PC-9 (cell line): ENCODE measurements around the gene USP11. TPM values are rescaled to one million over a fixed set of nuclear protein-coding genes. Genes with fewer than 3 reads are reported as not detected.
A peak's percentile ranks its signal among the peaks of the same experiment; 100 is the strongest.

Source experiments
- BruUV-seq: library from RNA; stranded (reverse); fragments of 400-500 nt; replicated peaks from 2 replicates; lab custom pipeline; 2021; lab: Mats Ljungman, UMichigan
- CTCF ChIA-PET: fragments of 300-600 bp; sonication (Branson Sonifier 250); formaldehyde crosslinking; loops from one replicate; lab custom pipeline; 2022; ENCODE audit warnings: antibody characterized with exemption; lab: Charles Lee
- POLR2A ChIA-PET: fragments of 300-600 bp; sonication (Branson Sonifier 250); formaldehyde crosslinking; loops from one replicate; lab custom pipeline; 2022; ENCODE audit warnings: antibody characterized with exemption; ENCODE audit not compliant: unreplicated experiment; lab: Charles Lee
- DNase-seq, 2 experiments: peaks; one replicate each; pipeline versions ENCODE4 v3.0.0 to v3.0.0-alpha.2; 2015 to 2022; ENCODE audit warnings: mixed read lengths in 1 of 2
- H2AFZ ChIP-seq: fragments of 200-600 bp; sonication (generic); 2 replicates; pipeline ENCODE4 v1.8.1; 2017; ENCODE audit warnings: antibody characterized with exemption
- H3F3A ChIP-seq: fragments of 200-600 bp; sonication (generic); 2 replicates; pipeline ENCODE4 v1.8.1; 2017; ENCODE audit warnings: antibody characterized with exemption, mild to moderate bottlenecking, low read depth; ENCODE audit not compliant: insufficient read depth
- H3K27ac ChIP-seq: fragments of 200-600 bp; sonication (generic); 2 replicates; pipeline ENCODE4 v1.6.1; 2016; ENCODE audit warnings: mixed run types
- H3K27me3 ChIP-seq: fragments of 200-600 bp; sonication (generic); 2 replicates; pipeline ENCODE4 v1.6.1; 2016; ENCODE audit warnings: low read depth, mixed run types; ENCODE audit not compliant: insufficient read depth
- H3K36me3 ChIP-seq: fragments of 200-600 bp; sonication (generic); 2 replicates; pipeline ENCODE4 v1.6.1; 2016; ENCODE audit warnings: low read depth, mixed run types
- H3K4me1 ChIP-seq: fragments of 200-600 bp; sonication (generic); replicated peaks from 2 replicates; pipeline ENCODE4 v1.6.1; 2016; ENCODE audit warnings: mixed run types; ENCODE audit not compliant: insufficient read depth
- H3K4me2 ChIP-seq: fragments of 200-600 bp; sonication (generic); 2 replicates; pipeline ENCODE4 v1.6.1; 2017; ENCODE audit warnings: mixed run types
- H3K4me3 ChIP-seq: fragments of 200-600 bp; sonication (generic); 2 replicates; pipeline ENCODE4 v1.6.1; 2016; ENCODE audit warnings: mixed run types
- H3K79me2 ChIP-seq: fragments of 200-600 bp; sonication (generic); 2 replicates; pipeline ENCODE4 v1.6.1; 2017; ENCODE audit warnings: low read depth, mixed run types
- H3K9me2 ChIP-seq: fragments of 200-600 bp; sonication (generic); 2 replicates; pipeline ENCODE4 v1.8.1; 2017; ENCODE audit warnings: mild to moderate bottlenecking; ENCODE audit not compliant: insufficient read depth
- H3K9me3 ChIP-seq: fragments of 200-600 bp; sonication (generic); 2 replicates; pipeline ENCODE4 v1.8.1; 2016; ENCODE audit warnings: low read depth; ENCODE audit not compliant: insufficient read depth
- H4K20me1 ChIP-seq: fragments of 200-600 bp; sonication (generic); 2 replicates; pipeline ENCODE4 v1.8.1; 2017; ENCODE audit not compliant: insufficient read depth
- CTCF ChIP-seq: fragments of 200-600 bp; sonication (generic); conservative IDR thresholded peaks from 2 replicates; pipeline ENCODE4 v1.6.1; 2017; ENCODE audit warnings: mixed run types, antibody characterized with exemption, mild to moderate bottlenecking, moderate library complexity
- EZH2 ChIP-seq: fragments of 200-600 bp; sonication (generic); IDR thresholded peaks from 2 replicates; pipeline ENCODE4 v1.8.0; 2017; ENCODE audit warnings: antibody characterized with exemption, low read depth
- intact Hi-C: fragments of 100-400 bp; cut with micrococcal nuclease; formaldehyde crosslinking; loops from one replicate; pipeline ENCODE4 v1.10.0; 2022; ENCODE audit not compliant: unreplicated experiment
- total RNA-seq: library from RNA; stranded (reverse); gene quantifications from 2 replicates; pipeline ENCODE4 v1.2.3, GENCODE V29; 2021

Gene USP11
- total RNA-seq, 1 experiment from 2014 or later, result 25.3 TPM

GRCh38 chrX:47285836-47286320, 53.1 kb downstream of the USP11 start:
- Histone ChIP-seq H2AFZ (no peak overlapping the region), H3K27ac (no peak overlapping the region), H3K4me1 (no peaks in the 10 kb centered on the region), H3K9me2 (no peaks in the 10 kb centered on the region), H3K27me3 (no peaks in the 10 kb centered on the region), H3K4me3 (no peak overlapping the region), H4K20me1 (no peaks in the 10 kb centered on the region), H3K36me3 (no peaks in the 10 kb centered on the region), H3K79me2 (no peaks in the 10 kb centered on the region), H3K9me3 (no peaks in the 10 kb centered on the region), H3K4me2 (no peak overlapping the region), H3F3A (no peaks in the 10 kb centered on the region)
- ChIA-PET POLR2A (no interaction called here), CTCF (no interaction called here)
- DNase-seq, result no peak
- BruUV-seq, result no TSS peak
- no peak for TF ChIP-seq EZH2
- TF ChIP-seq CTCF, result no peak
- intact Hi-C loops, result no loop called here

- Histone ChIP-seq H3K4me2 (no peak overlapping the region), H2AFZ (no peak overlapping the region), H3K9me2 (no peaks in the 10 kb centered on the region), H3K9me3 (no peaks in the 10 kb centered on the region), H4K20me1 (no peaks in the 10 kb centered on the region), H3K27ac (peak overlapping the region; percentile 39; the same call in 1 of the 2 replicates), H3K79me2 (no peaks in the 10 kb centered on the region), H3K4me3 (no peak overlapping the region), H3F3A (peaks cover 4% of the 10 kb centered on the region; the same call in 1 of the 2 replicates), H3K4me1 (peaks cover 12% of the 10 kb centered on the region), H3K36me3 (no peaks in the 10 kb centered on the region), H3K27me3 (no peaks in the 10 kb centered on the region)
- no TSS peak for BruUV-seq
- TF ChIP-seq CTCF (no peak), EZH2 (no peak)
- DNase-seq, result peak in 1 of 2 experiments; percentile 53
- POLR2A ChIA-PET, result no interaction called here
- intact Hi-C loops, result no loop called here
- CTCF ChIA-PET, result no interaction called here
Measured at GRCh38 chrX:47293106-47293505, 60.3 kb downstream of the USP11 start.

GRCh38 chrX:47296766-47297365, 64.1 kb downstream of the USP11 start:
- no peaks in the 10 kb centered on the region for H3K36me3 ChIP-seq
- POLR2A ChIA-PET, result no interaction called here
- H3K79me2 ChIP-seq, result no peaks in the 10 kb centered on the region
- H3K27ac ChIP-seq, result peak overlapping the region; percentile 94
- BruUV-seq, result no TSS peak
- H3K9me3 ChIP-seq, result no peaks in the 10 kb centered on the region
- peaks cover 4% of the 10 kb centered on the region; the same call in 1 of the 2 replicates for H3F3A ChIP-seq
- CTCF ChIA-PET, result no interaction called here
- H4K20me1 ChIP-seq, result no peaks in the 10 kb centered on the region
- H3K4me3 ChIP-seq, result no peak overlapping the region
- no peaks in the 10 kb centered on the region for H3K27me3 ChIP-seq
- peak overlapping the region; percentile 53 for H3K4me2 ChIP-seq
- TF ChIP-seq EZH2 (no peak), CTCF (no peak)
- no peak for DNase-seq
- peaks cover 12% of the 10 kb centered on the region for H3K4me1 ChIP-seq
- intact Hi-C loops, result loop anchor here (5.0 kb wide), 2 partner anchors 65 to 80 kb away; partner anchors contain the start of genes CDK16 and USP11
- H2AFZ ChIP-seq, result no peak overlapping the region
- H3K9me2 ChIP-seq, result no peaks in the 10 kb centered on the region
